Tibial nerve (tissue), 3 donors: ENCODE measurements around the gene COL6A2.

ENCODE experiments used
- CTCF ChIP-seq, 5 experiments: fragments of 200-600 bp in 3 of 5; fragments of 450-650 bp in 2 of 5; sonication (generic) in 3 of 5; IDR thresholded peaks; one replicate each; pipeline ENCODE4 v1.5.1; 2016 to 2019; ENCODE audit warnings: antibody characterized with exemption in 5 of 5, mild to moderate bottlenecking in 3 of 5, moderate library complexity in 2 of 5
- POLR2A ChIP-seq, 2 donors: fragments of 450-650 bp; IDR thresholded peaks; one replicate each; pipeline ENCODE4 v1.6.1; 2017; ENCODE audit warnings: antibody characterized with exemption in 2 of 2, mild to moderate bottlenecking in 2 of 2, moderate library complexity in 2 of 2

- TF ChIP-seq POLR2A (IDR thresholded peaks at IDR 0.05) (no peak), CTCF (IDR thresholded peaks at IDR 0.05) (no peak)
Measured at GRCh38 chr21:46092026-46092764, 5.7 kb upstream of the COL6A2 start.
